NB4 (cell line): ENCODE measurements around the gene AGPAT2.
A peak's percentile ranks its signal among the peaks of the same experiment; 100 is the strongest.

Experiments used
- DNase-seq: peaks from one replicate; pipeline ENCODE4 v3.0.0; 2010; ENCODE audit warnings: low read depth
- H3K4me3 ChIP-seq: one replicate; pipeline ENCODE4 v1.5.1; 2011; ENCODE audit warnings: mild to moderate bottlenecking, low read depth, low read length, moderate library complexity
- MYC ChIP-seq: IDR thresholded peaks from 2 replicates; pipeline ENCODE4 v1.6.1; 2011; ENCODE audit warnings: low read depth, low read length
- POLR2A ChIP-seq: IDR thresholded peaks from 2 replicates; pipeline ENCODE4 v1.6.1; 2011; ENCODE audit warnings: mild to moderate bottlenecking; ENCODE audit not compliant: insufficient read length; ENCODE audit errors: extremely low read depth
- TF ChIP-seq, protein P1 (sequence below): IDR thresholded peaks from one replicate; pipeline ENCODE4 v1.5.1; 2012; ENCODE audit warnings: low read depth, low read length
- TF ChIP-seq, protein P2 (sequence below): IDR thresholded peaks from 2 replicates; pipeline ENCODE4 v1.6.1; 2011; ENCODE audit warnings: low read depth, low read length

Gene AGPAT2

DNA sequence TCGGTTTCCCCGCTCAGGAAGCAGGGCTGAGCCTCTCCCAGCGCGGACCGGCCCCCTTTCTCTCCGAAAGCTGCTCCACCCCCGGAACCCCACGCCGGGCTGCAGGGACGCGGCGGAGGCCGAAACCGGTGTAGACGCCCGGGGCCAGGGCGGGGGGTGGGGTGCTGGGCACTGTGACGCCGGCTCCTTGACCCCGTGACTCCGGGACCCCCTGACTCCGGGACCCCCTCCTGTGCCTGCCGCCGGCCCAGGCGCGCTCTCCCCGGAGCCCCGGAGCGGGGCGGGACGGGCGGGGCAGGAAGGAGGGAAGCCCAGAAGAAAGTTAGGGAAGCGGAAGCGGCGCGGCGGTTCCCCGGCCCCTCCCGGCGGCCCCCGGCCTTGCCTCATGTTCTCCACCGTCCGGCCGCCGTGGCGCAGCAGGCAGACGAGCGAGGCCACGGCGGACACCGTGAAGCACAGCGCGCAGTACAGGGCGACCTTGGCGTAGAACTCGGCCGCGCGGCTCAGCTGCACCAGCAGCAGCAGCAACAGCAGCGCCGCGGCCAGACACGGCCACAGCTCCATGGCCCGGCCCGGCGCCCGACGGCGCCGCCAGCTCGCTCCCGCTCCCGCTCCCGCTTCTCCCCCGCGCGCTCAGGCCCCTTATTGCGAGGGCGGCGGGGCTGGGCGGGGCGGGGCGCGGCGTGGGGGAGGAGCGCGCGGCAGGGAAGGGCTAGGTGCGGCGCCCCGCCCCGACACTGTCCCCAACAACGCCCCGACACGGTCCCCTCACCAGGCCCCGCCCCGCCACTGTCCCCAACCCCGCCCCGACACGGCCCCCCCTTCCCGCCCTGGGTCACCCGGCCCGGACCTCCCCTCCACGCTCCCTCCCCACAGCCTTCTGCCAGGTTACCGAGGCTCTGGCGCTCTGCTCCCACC, at the start of gene AGPAT2:
Gene AGPAT2 (minus strand): TSS at position 664 of the 918 bp plus-strand sequence. CDS start 100 bp downstream, at position 564.
- peak within 1 kb of the TSS; percentile 67 for H3K4me3 ChIP-seq
- peak; percentile 86 for DNase-seq
- TF ChIP-seq MYC: peak; percentile 76
- TF ChIP-seq POLR2A: peak; percentile 51
- TF ChIP-seq, protein P1, sequence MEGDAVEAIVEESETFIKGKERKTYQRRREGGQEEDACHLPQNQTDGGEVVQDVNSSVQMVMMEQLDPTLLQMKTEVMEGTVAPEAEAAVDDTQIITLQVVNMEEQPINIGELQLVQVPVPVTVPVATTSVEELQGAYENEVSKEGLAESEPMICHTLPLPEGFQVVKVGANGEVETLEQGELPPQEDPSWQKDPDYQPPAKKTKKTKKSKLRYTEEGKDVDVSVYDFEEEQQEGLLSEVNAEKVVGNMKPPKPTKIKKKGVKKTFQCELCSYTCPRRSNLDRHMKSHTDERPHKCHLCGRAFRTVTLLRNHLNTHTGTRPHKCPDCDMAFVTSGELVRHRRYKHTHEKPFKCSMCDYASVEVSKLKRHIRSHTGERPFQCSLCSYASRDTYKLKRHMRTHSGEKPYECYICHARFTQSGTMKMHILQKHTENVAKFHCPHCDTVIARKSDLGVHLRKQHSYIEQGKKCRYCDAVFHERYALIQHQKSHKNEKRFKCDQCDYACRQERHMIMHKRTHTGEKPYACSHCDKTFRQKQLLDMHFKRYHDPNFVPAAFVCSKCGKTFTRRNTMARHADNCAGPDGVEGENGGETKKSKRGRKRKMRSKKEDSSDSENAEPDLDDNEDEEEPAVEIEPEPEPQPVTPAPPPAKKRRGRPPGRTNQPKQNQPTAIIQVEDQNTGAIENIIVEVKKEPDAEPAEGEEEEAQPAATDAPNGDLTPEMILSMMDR: no peak
- TF ChIP-seq, protein P2, sequence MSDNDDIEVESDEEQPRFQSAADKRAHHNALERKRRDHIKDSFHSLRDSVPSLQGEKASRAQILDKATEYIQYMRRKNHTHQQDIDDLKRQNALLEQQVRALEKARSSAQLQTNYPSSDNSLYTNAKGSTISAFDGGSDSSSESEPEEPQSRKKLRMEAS: peak; percentile 45; the same call in 1 of the 2 replicates

DNA sequence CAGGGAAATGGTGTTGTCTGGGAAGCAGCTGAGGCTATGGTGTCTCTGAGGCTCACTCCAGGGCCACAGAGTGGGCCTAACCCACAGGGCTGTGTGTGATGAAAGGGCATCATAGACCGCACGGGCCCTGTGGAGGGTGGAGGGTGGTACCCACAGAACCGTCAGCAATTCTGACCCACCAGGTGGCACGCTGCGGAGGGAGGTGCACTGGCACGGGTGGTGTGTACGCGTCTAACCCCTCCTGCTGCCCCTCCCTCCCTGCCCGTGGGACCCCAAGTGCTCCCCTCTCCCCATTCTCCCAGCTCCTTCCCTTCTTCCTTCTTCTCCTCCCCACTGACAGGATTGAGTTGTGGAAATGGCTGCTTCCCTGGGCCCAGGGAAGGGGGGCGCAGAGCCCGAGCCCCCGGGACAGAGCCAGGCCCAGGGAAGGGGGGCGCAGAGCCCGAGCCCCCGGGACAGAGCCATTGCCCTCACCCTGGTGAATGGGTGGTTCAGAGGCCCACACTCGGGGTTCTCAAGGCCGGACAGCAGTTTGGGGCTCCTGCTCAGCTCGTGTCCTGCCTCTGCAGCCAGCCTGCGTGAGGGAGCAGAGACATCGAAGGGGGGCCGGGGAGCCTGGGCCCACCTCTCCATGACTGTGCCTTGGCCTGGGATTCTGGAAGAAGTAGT, 48.7 kb upstream of the AGPAT2 start:
- no peak overlapping the region for H3K4me3 ChIP-seq
- DNase-seq: no peak
- TF ChIP-seq MYC (no peak), POLR2A (no peak)
- TF ChIP-seq, protein P1: no peak
- TF ChIP-seq, protein P2: no peak

DNA sequence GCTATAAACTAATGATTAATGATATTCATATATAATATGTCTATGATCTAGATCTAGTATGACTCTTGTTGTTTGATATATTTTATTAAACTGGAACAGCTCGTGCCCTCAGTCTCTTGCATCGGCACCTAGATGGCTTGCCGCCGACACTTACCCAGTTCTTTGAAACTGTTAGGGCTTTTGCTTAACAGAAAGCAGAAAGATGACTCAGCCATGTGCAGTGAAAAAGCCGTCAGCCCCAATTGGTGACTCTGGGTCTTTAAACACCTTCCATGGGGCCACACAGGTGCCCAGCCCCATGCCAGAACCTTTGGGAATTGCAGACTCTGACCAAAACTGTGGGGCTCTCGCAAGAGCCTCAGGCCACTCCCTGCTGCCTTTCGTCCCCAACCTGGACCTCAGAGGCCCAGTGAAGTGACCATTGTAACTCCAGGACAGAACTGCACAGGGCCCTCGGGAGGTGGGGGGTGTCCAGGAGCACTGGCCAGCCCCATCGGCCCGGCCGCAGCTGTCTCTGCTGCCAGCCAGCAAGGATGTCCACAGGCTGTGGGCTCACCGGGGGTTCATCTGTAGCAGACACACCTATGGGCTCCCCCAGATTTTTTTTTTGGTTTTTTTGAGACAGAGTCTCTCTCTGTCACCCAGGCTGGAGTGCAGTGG, 47.7 kb upstream of the AGPAT2 start:
- H3K4me3 ChIP-seq: no peak overlapping the region
- TF ChIP-seq, protein P1: no peak
- TF ChIP-seq MYC: no peak
- no peak for TF ChIP-seq POLR2A
- TF ChIP-seq, protein P2: no peak
- no peak for DNase-seq

DNA sequence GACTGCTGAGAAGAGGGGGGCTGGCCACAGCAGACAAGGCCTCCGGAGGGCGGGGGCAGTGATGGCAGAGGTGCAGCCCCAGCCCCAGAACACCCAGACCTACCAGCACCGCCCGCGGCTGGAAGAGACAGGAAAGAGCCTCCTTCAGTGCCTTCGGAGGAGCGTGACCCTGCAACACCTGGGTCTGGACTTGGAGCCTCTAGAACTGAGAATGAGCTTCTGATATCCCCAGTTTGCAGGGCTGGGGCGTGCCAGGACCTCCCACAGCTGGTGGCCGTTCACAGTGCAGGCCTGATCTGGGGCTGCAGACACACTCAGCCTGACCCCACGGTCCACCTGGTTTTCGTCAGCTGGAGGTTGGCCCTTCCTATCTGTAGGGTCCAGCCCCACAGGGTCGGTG, 46.4 kb upstream of the AGPAT2 start:
- TF ChIP-seq, protein P2: no peak
- TF ChIP-seq POLR2A: no peak
- TF ChIP-seq MYC: no peak
- TF ChIP-seq, protein P1: no peak

DNA sequence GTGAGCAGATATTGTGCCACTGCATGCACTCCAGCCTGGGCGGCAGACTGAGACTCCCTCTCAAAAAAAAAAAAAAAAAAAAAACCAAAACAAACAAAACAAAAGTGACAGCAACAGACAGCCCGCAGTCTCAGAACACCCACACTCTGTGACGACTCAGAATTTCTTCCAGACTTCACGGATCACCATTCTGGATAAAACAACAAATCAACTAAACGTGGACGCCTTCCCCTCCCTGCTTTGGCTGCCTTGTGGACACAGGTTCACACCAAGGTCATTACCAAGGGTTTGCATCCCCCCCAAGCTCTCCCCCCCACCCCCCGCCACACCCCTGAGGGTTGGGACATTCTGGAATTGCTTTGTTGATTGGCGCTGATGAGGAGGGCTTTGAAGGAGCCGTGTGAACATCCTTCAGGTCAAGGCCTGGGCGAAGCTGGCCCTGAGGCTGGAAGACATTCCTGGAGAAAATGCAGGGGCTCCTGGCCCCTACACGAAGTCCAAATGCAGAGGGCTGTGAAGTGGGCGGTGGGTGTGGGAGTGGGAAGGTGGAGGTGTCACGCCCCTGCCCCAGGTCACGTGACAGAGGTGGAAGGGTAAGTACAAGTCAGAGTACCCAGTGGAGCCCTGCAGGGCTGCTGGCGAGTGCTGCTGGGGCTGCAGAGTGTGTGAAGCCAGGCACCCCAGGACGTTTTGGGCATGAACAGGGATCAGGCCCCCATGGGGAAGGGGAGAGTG, 45.4 kb upstream of the AGPAT2 start:
- TF ChIP-seq POLR2A (no peak), MYC (no peak)
- TF ChIP-seq, protein P1: no peak
- TF ChIP-seq, protein P2: no peak
- H3K4me3 ChIP-seq: no peak overlapping the region
- DNase-seq: no peak

More for the DNA sequence above, 46.4 kb upstream of the AGPAT2 start:
- DNase-seq: no peak
- no peak overlapping the region for H3K4me3 ChIP-seq
